GM12801 (cell line): ENCODE results near the gene GLUL.

Experiments used
- CTCF ChIP-seq: IDR thresholded peaks from one replicate; pipeline ENCODE4 v1.5.1; 2011; ENCODE audit warnings: control low read depth; ENCODE audit not compliant: insufficient read length; ENCODE audit errors: extremely low read depth

GLUL gene

GRCh38 chr1:182357171-182357570, 34.4 kb downstream of the GLUL start:
- TF ChIP-seq CTCF, result no peak

GRCh38 chr1:182355723-182356098, 35.9 kb downstream of the GLUL start:
- TF ChIP-seq CTCF, result no peak

- no peak for TF ChIP-seq CTCF
Observed at GRCh38 chr1:182351790-182352364, 39.7 kb downstream of the GLUL start.

- TF ChIP-seq CTCF, result no peak
Observed at GRCh38 chr1:182350839-182351238, 40.8 kb downstream of the GLUL start.

GRCh38 chr1:182348961-182349747, 42.4 kb downstream of the GLUL start:
- no peak for TF ChIP-seq CTCF

- no peak for TF ChIP-seq CTCF
Observed at GRCh38 chr1:182347019-182347418, 44.6 kb downstream of the GLUL start.

GRCh38 chr1:182340233-182341058, 51.1 kb downstream of the GLUL start:
- TF ChIP-seq CTCF, result no peak
